SK-N-SH (cell line): ENCODE data around the gene MAPKAP1. TPM values are rescaled to one million over a fixed set of nuclear protein-coding genes. Genes with fewer than 3 reads are reported as not detected.

Source experiments
- CTCF ChIA-PET: fragments of 300-600, 350-600 bp; formaldehyde crosslinking; extraction: SDS; loops from one replicate; lab custom pipeline; 2021; lab: Yijun Ruan, JAX
- POLR2A ChIA-PET: fragments of 350-600 bp; sonication (Branson Sonifier 250); formaldehyde crosslinking; extraction: SDS; loops from one replicate; lab custom pipeline; 2020; ENCODE audit warnings: antibody characterized with exemption, inconsistent platforms; lab: Yijun Ruan, JAX
- DNase-seq: peaks from one replicate; pipeline ENCODE4 v3.0.0; 2012
- H2AFZ ChIP-seq: fragments of 200-600 bp; sonication (generic); 2 replicates; pipeline ENCODE4 v1.8.1; 2016; ENCODE audit warnings: antibody characterized with exemption, mild to moderate bottlenecking, low read depth
- H3F3A ChIP-seq: fragments of 200-600 bp; sonication (generic); replicated peaks from 2 replicates; pipeline ENCODE3; 2016; ENCODE audit warnings: antibody characterized with exemption, mild to moderate bottlenecking; ENCODE audit not compliant: insufficient read depth
- H3K27ac ChIP-seq, 2 experiments: fragments of 200-500 bp in 1 of 2; fragments of 200-600 bp in 1 of 2; sonication (Bioruptor generic) in 1 of 2; sonication (generic), shearing (Covaris generic) in 1 of 2; 2 replicates each; pipeline versions ENCODE4 v1.5.1 to v1.6.1; 2014 to 2016; ENCODE audit warnings: low read depth in 2 of 2, inconsistent platforms in 1 of 2, low read length in 1 of 2, mild to moderate bottlenecking in 1 of 2, mixed read lengths in 1 of 2
- H3K27me3 ChIP-seq: fragments of 200-600 bp; sonication (generic), shearing (Covaris generic); 2 replicates; pipeline ENCODE4 v1.6.1; 2016; ENCODE audit warnings: mixed run types; ENCODE audit not compliant: insufficient read depth
- H3K36me3 ChIP-seq, 2 experiments: fragments of 200-500 bp in 1 of 2; fragments of 200-600 bp in 1 of 2; sonication (Bioruptor generic) in 1 of 2; sonication (generic) in 1 of 2; replicated peaks in 1 of 2; 2 replicates each; pipeline versions ENCODE3 to v1.5.1; 2014 to 2016; ENCODE audit warnings: low read length in 1 of 2, mild to moderate bottlenecking in 1 of 2; ENCODE audit not compliant: insufficient read depth in 2 of 2, control insufficient read depth in 1 of 2
- H3K4me1 ChIP-seq, 2 experiments: fragments of 200-500 bp in 1 of 2; fragments of 200-600 bp in 1 of 2; sonication (Bioruptor generic) in 1 of 2; sonication (generic), shearing (Covaris generic) in 1 of 2; 2 replicates each; pipeline versions ENCODE4 v1.5.1 to v1.6.1; 2014 to 2016; ENCODE audit warnings: low read depth in 1 of 2, low read length in 1 of 2, mixed run types in 1 of 2; ENCODE audit not compliant: insufficient read depth in 2 of 2, control insufficient read depth in 1 of 2
- H3K4me2 ChIP-seq: fragments of 200-600 bp; sonication (generic), shearing (Covaris generic); 2 replicates; pipeline ENCODE4 v1.6.1; 2017; ENCODE audit warnings: mixed run types
- H3K4me3 ChIP-seq, 2 experiments: fragments of 200-500 bp in 1 of 2; fragments of 200-600 bp in 1 of 2; sonication (Bioruptor generic) in 1 of 2; sonication (generic), shearing (Covaris generic) in 1 of 2; 2 replicates each; pipeline versions ENCODE4 v1.5.1 to v1.8.1; 2014 to 2016; ENCODE audit warnings: low read depth in 2 of 2, inconsistent platforms in 1 of 2, low read length in 1 of 2, mild to moderate bottlenecking in 1 of 2, mixed read lengths in 1 of 2, moderate library complexity in 1 of 2
- H3K79me2 ChIP-seq: fragments of 200-600 bp; sonication (generic); 2 replicates; pipeline ENCODE4 v1.8.1; 2017; ENCODE audit warnings: mild to moderate bottlenecking; ENCODE audit not compliant: insufficient read depth
- H3K9ac ChIP-seq: fragments of 200-600 bp; sonication (generic); 2 replicates; pipeline ENCODE4 v1.6.1; 2017; ENCODE audit warnings: mixed run types
- H3K9me2 ChIP-seq: fragments of 200-600 bp; sonication (generic); 2 replicates; pipeline ENCODE4 v1.6.1; 2017; ENCODE audit warnings: mixed run types
- H3K9me3 ChIP-seq: fragments of 200-600 bp; sonication (generic); 2 replicates; pipeline ENCODE4 v1.6.1; 2017; ENCODE audit warnings: mixed run types, mild to moderate bottlenecking, moderate library complexity
- H4K20me1 ChIP-seq: fragments of 200-600 bp; sonication (generic); 2 replicates; pipeline ENCODE4 v1.6.1; 2017; ENCODE audit warnings: mild to moderate bottlenecking, mixed run types; ENCODE audit not compliant: insufficient read depth
- CHD2 ChIP-seq: fragments of 150-350 bp; IDR thresholded peaks from 2 replicates; pipeline ENCODE4 v1.6.1; 2018; ENCODE audit warnings: low read length; ENCODE audit not compliant: partially characterized antibody
- EP300 ChIP-seq, 2 experiments: IDR thresholded peaks; 2 replicates each; pipeline versions ENCODE4 v1.4.0 to v1.6.1; 2012; ENCODE audit warnings: borderline replicate concordance in 1 of 2, low read depth in 1 of 2, low read length in 1 of 2
- FOSL2 ChIP-seq: IDR thresholded peaks from 2 replicates; pipeline ENCODE4 v1.4.0; 2012; ENCODE audit warnings: low read depth, mild to moderate bottlenecking, moderate library complexity, borderline replicate concordance
- FOXM1 ChIP-seq: IDR thresholded peaks from 2 replicates; pipeline ENCODE4 v1.4.0; 2012; ENCODE audit warnings: low read depth, mild to moderate bottlenecking
- GABPA ChIP-seq: IDR thresholded peaks from 2 replicates; pipeline ENCODE4 v1.4.0; 2012; ENCODE audit warnings: low read depth, mild to moderate bottlenecking
- GATA2 ChIP-seq: sonication (generic); formaldehyde crosslinking; IDR thresholded peaks from 2 replicates; pipeline ENCODE4 v1.5.0; 2020; ENCODE audit warnings: mild to moderate bottlenecking, missing genetic modification reagents
- JUND ChIP-seq: IDR thresholded peaks from 2 replicates; pipeline ENCODE4 v1.4.0; 2012
- MAX ChIP-seq: IDR thresholded peaks from 2 replicates; pipeline ENCODE4 v1.4.0; 2012; ENCODE audit warnings: low read depth
- MEF2A ChIP-seq: IDR thresholded peaks from 2 replicates; pipeline ENCODE4 v1.4.0; 2012; ENCODE audit warnings: low read depth, borderline replicate concordance
- MXI1 ChIP-seq: IDR thresholded peaks from 2 replicates; pipeline ENCODE4 v1.6.1; 2012; ENCODE audit warnings: mild to moderate bottlenecking, low read depth, low read length, improper control_type of control experiment
- NFIC ChIP-seq: IDR thresholded peaks from 2 replicates; pipeline ENCODE4 v1.4.0; 2012; ENCODE audit warnings: borderline replicate concordance
- NRF1 ChIP-seq: IDR thresholded peaks from 2 replicates; pipeline ENCODE4 v1.6.1; 2012; ENCODE audit warnings: low read depth, mild to moderate bottlenecking, low read length
- PBX3 ChIP-seq: IDR thresholded peaks from 2 replicates; pipeline ENCODE4; 2012
- POLR2AphosphoS5 ChIP-seq: IDR thresholded peaks from 2 replicates; pipeline ENCODE4 v1.6.1; 2012; ENCODE audit warnings: low read depth, low read length
- RAD21 ChIP-seq: IDR thresholded peaks from 2 replicates; pipeline ENCODE4 v1.6.1; 2012; ENCODE audit warnings: mild to moderate bottlenecking, low read length
- SMC3 ChIP-seq: IDR thresholded peaks from 2 replicates; pipeline ENCODE4 v1.6.1; 2012; ENCODE audit warnings: low read depth, low read length, improper control_type of control experiment
- TCF12 ChIP-seq: IDR thresholded peaks from 2 replicates; pipeline ENCODE4 v1.4.0; 2012
- TEAD4 ChIP-seq: IDR thresholded peaks from 2 replicates; pipeline ENCODE4 v1.4.0; 2012; ENCODE audit warnings: mild to moderate bottlenecking, borderline replicate concordance; ENCODE audit not compliant: insufficient read depth
- ZBTB33 ChIP-seq: IDR thresholded peaks from 2 replicates; pipeline ENCODE4 v1.4.0; 2012; ENCODE audit warnings: low read depth, borderline replicate concordance
- WGBS: methylation state at CpG from one replicate; pipeline ENCODE4 v1.1.6; 2017; ENCODE audit warnings: low lambda C conversion rate; 5-methylcytosine and 5-hydroxymethylcytosine counted together
- polyA plus RNA-seq, 3 experiments: library from polyadenylated mRNA; depleted of rRNA; stranded (reverse); fragments of >200 nt; gene quantifications; 2 replicates each; pipeline ENCODE4 v1.2.3, GENCODE V29; 2012
- TF ChIP-seq, protein P1 (sequence below): IDR thresholded peaks from 2 replicates; pipeline ENCODE4 v1.4.0; 2012; ENCODE audit warnings: low read depth, borderline replicate concordance

MAPKAP1 gene
- polyA plus RNA-seq, 1 of the 3 experiments (the other 2 are of a cell fraction): 117 TPM

GRCh38 chr9:125745018-125745417, 38.0 kb upstream of the MAPKAP1 start:
- Histone ChIP-seq H3F3A (peaks cover 29% of the 10 kb centered on the region), H3K27me3 (no peaks in the 10 kb centered on the region), H3K79me2 (peaks cover 28% of the 10 kb centered on the region), H3K9me2 (no peaks in the 10 kb centered on the region), H3K4me2 (peak overlapping the region; percentile 74), H2AFZ (no peak overlapping the region), H3K27ac (peak overlapping the region; percentile 39 to 72; a peak in 3 of 4 replicates), H3K9me3 (no peaks in the 10 kb centered on the region), H3K4me1 (peaks cover 6 to 9% of the 10 kb centered on the region in 2 experiments; a peak in 3 of 4 replicates), H3K9ac (peak overlapping the region; percentile 30; the same call in 1 of the 2 replicates), H3K4me3 (no peak overlapping the region), H4K20me1 (no peaks in the 10 kb centered on the region), H3K36me3 (peaks cover 8 to 17% of the 10 kb centered on the region in 2 experiments)
- no peak for TF ChIP-seq GATA2
- POLR2A ChIA-PET: interaction anchor here (2.0 kb wide), 1 partner anchor 38 kb away, joined by 14 read pairs; the partner anchor contains the start of gene MAPKAP1
- 56% methylated on average over 1 of the region's 1 CpG for WGBS
- CTCF ChIA-PET: interaction anchor here (1.2 to 2.0 kb wide), 4 partner anchors 186 to 654 kb away, joined by 3 to 8 read pairs (median 6); no protein-coding TSS in a partner anchor
- DNase-seq: no peak

GRCh38 chr9:125744616-125745015, 37.6 kb upstream of the MAPKAP1 start:
- Histone ChIP-seq H3K9me2 (no peaks in the 10 kb centered on the region), H3K27me3 (no peaks in the 10 kb centered on the region), H3K9ac (peak overlapping the region; percentile 30; the same call in 1 of the 2 replicates), H3K4me3 (no peak overlapping the region), H3K4me2 (peak overlapping the region; percentile 74), H3K36me3 (peaks cover 5 to 13% of the 10 kb centered on the region in 2 experiments), H3K4me1 (peaks cover 6 to 9% of the 10 kb centered on the region in 2 experiments; a peak in 3 of 4 replicates), H4K20me1 (no peaks in the 10 kb centered on the region), H3K9me3 (no peaks in the 10 kb centered on the region), H3K27ac (peak overlapping the region; percentile 39 to 72; a peak in 3 of 4 replicates), H3F3A (peaks cover 26% of the 10 kb centered on the region), H3K79me2 (peaks cover 24% of the 10 kb centered on the region), H2AFZ (no peak overlapping the region)
- TF ChIP-seq, protein P1, sequence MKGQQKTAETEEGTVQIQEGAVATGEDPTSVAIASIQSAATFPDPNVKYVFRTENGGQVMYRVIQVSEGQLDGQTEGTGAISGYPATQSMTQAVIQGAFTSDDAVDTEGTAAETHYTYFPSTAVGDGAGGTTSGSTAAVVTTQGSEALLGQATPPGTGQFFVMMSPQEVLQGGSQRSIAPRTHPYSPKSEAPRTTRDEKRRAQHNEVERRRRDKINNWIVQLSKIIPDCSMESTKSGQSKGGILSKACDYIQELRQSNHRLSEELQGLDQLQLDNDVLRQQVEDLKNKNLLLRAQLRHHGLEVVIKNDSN: no peak
- TF ChIP-seq GABPA: no peak
- no peak for TF ChIP-seq MXI1
- peak; percentile 86 for TF ChIP-seq FOSL2
- TF ChIP-seq POLR2AphosphoS5: peak; percentile 45; the same call in 1 of the 2 replicates
- TF ChIP-seq NRF1: no peak
- peak; percentile 88 for TF ChIP-seq TEAD4
- TF ChIP-seq MAX: no peak
- no peak for TF ChIP-seq CHD2
- peak; percentile 81 for TF ChIP-seq JUND
- 0 out of 2 replicates have a peak, but pooled peaks have one; percentile 25 for TF ChIP-seq NFIC
- TF ChIP-seq EP300 (IDR thresholded peaks at IDR 0.05; ENCODE audit: borderline replicate concordance in 1 of 2, low read depth in 1 of 2, low read length in 1 of 2): peak in 1 of 2 experiments; percentile 88; a peak in 2 of 4 replicates
- no peak for TF ChIP-seq SMC3
- TF ChIP-seq TCF12: peak; percentile 87
- peak; percentile 86 for TF ChIP-seq PBX3
- TF ChIP-seq FOXM1: peak; percentile 63
- TF ChIP-seq MEF2A: 0 out of 2 replicates have a peak, but pooled peaks have one; percentile 10
- no peak for TF ChIP-seq RAD21
- TF ChIP-seq ZBTB33: 0 out of 2 replicates have a peak, but pooled peaks have one; percentile 44
- no peak for DNase-seq
- WGBS: 18% methylated on average over 5 of the region's 5 CpGs
- ChIA-PET POLR2A (no interaction called here), CTCF (interaction anchor here (1.2 to 2.0 kb wide), 3 partner anchors 186 to 654 kb away, joined by 3 to 8 read pairs (median 5); no protein-coding TSS in a partner anchor)
